NAMALWA (cell line): ENCODE results near the gene ASB6.
"Not testable (repeated sequence)": the region's sequence is repeated elsewhere in the genome, so short reads cannot be mapped to it uniquely, and the experiment has no call there.

Source experiments
- DNase-seq: peaks from one replicate; pipeline ENCODE4 v3.0.0-alpha.2; 2015; ENCODE audit warnings: low spot score

Gene ASB6

GRCh38 chr9:129667378-129667777 is 25.4 kb upstream of the ASB6 start:
- DNase-seq = no peak

DNA sequence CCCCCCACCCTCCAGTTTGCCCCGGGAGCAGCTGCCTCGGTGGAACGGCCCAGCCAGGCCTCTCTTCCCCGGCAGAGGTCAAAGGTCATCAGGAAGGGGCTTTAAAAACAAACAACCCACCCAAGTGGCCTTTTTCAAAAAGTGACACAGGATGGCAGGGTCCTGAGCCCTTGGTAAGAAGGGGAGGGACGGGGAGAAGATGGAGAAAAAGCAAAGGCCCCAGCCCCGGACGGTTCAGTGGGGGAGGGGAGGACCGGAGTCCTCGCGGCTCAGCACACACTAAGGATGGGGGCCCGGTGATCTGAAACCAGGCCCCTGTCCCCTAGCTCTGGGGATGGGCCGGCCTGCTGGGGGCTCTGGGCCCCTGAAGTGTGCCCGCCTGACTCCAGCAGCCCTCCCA is 24.6 kb upstream of the ASB6 start:
- no peak for DNase-seq

- no peak for DNase-seq
These were observed 24.0 kb upstream of the ASB6 start for GRCh38 chr9:129665814-129666520.

DNA sequence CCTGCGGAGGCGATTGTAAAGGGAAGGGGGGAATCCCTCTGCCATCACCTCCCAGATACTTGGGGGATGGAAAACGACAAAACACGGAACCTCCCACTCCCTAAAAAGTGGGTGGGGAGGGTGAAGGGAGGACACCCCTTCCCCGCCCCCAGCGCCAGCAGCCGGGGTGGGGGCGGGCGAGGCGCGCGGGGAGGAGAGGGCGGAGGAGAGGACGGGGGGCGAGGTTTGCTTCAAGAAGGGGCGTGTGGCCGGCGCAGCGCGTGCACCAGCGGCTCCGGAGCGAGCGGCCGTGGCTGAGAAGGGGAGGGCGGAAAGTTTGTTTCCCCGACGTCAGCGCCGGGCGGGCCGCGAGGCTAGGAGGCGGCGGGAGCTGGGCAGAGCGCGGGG is 23.4 kb upstream of the ASB6 start, which contains the start of gene PRRX2:
Gene PRRX2 (plus strand): TSS at position 259 of the 387 bp plus-strand sequence. CDS start 221 bp downstream, outside the sequence.
- no peak for DNase-seq

DNA sequence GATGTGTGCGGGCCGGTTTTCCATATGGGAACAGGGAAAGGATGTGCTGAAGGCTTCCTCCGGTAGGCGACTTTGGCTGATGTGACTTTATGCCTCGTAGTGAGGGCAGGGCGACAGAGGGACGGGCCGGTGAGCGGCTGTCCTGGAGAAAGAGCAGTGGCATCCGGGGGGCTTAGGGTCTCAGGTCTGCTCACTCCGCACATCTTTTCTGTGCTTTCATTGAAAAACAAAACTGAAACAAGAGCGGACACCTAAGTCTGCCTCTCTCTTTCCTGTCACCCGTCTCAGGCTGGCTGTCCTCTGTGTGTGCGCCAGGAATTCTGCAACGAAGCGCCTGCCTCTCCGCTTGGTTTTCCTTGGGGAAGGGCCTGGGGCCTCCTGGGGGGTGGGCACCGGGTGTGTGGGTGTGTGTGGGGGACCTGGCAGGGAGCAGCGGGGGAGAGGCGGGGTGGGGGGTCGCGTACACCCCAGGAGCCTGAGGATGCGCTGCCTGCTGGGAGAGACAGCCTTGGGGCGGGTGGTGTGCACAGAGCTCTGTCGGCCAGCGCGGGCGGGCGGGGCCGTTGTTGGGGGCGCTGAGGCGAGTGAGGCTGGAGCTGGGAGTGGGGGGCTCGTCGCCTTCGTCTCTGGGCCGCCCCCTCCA is 22.9 kb upstream of the ASB6 start:
- DNase-seq = no peak

- not testable (repeated sequence) for DNase-seq
These were observed 20.3 kb upstream of the ASB6 start for GRCh38 chr9:129662239-129662638.

- no peak for DNase-seq
These were observed 19.1 kb upstream of the ASB6 start for GRCh38 chr9:129661029-129661428.

DNA sequence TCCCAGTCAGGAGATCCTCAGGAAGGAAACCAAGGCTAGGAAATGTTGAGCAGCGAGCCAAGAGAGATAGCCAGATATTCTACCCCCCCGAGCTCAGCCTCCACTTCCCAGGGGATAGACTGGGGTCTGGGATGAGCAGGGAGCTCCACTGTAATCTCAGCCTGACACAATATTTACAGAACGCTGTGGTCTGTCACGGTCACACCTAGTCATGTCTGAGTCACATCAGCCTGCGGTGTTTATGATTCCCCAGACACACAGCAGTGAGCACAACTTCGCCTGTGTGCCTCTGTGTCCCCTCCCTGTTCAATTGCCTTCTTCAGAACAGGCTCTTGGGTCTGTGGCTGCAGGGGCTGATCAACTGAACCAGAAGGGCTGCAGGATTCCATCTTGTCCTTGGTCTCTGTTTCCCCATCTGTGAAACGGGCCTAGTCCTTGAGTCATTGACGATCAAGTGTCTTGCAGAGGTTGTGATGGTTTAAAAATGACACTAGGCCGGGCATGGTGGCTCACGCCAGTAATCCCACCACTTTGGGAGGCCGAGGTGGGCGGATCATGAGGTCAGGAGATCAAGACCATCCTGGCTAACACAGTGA is 14.9 kb upstream of the ASB6 start:
- DNase-seq = no peak

- no peak for DNase-seq
These were observed 13.7 kb upstream of the ASB6 start for GRCh38 chr9:129655696-129656095.

GRCh38 chr9:129655154-129655553 is 13.2 kb upstream of the ASB6 start:
- DNase-seq = no peak

GRCh38 chr9:129654554-129655040 is 12.6 kb upstream of the ASB6 start:
- DNase-seq = no peak

GRCh38 chr9:129653823-129654553 is 12.0 kb upstream of the ASB6 start:
- DNase-seq = no peak

DNA sequence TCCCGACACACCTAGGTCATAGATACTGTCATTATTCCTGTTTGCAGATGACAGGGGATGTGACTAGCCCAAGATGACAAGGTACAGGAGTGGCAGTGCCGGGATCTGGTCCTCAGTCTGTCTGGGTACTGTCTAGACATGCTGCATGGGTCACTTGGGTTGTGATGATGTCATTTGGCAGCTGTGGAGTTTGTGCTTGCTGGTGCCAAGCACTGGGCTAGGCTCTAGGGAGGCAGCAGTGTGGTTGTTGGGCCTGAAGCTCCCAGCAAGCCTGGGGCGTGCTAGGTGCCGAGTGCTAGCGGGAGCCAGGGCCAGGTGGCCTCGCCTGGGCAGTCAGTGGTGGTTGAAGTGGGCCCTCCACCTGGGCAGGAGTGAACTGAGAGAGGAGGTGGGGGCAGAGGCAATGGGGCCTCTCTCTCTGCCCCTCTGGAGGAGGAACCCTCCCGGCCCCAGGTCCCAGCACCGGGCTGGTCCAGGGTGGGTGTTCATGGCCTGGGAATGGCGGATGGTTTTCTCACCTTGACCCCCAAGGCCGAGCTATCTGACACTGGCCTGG is 8.8 kb upstream of the ASB6 start:
- DNase-seq = no peak

DNA sequence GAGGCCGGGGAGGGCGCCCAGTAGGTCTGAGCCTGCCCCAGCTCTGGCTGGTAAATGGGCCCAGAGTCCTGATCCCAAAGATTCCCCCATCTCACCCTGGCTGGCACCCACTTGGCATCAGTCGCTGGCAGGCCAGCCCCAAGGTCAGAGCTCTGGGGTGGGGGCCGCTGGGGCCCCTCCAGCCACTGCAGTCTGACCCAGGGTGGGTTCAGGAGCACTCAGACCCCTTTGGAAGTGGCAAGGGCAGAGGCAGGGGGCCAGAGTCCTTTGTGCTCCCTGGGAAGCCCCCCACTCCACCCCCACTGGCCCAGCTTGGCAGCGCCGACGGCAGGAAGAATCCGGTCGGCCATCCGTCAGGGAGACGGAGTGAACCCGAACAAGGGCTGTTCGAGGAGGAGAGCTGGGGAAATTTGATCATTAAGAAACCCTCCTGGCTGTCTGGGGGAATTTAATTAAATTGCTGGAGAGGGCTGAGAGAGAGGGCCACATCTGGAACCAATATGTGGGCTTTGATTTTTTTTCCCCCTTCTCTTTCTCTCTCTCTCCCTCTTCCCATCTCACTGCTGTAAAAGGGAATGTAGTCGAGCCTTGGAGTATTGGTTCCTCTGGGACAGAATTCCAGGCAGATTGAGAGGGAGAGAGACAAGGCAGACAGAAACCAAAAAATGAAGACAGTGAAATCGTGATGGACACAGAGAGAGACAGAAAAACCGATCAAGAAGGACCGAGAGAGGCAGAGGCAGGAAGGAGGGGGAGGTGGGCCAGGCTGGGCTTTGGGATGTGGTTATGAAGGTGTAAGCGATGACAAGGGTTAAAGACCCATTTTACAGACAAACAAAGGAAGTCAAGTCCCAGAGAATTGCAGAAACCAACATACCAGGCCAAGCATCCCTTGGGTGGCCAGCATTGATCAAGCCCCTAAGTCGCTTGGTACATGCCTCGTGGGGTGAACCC is 8.1 kb upstream of the ASB6 start:
- DNase-seq = no peak

DNA sequence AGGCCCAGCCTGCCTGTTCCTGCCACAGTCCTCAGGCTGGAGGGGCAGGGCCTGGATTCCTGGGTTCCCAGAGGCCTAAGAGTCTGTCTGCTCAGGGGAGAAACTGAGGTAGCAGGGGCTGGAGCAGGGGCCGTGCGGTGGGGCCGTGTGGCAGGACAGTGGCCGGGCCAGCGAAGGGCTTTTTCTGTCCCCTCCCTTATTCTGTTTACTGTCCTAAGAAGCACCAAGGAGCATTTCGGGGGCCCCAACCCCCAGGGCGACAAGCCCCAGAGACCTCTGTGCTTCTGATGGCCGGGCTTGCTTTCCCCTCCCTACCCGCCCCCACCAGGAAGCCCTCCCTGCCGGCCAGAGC is 6.8 kb upstream of the ASB6 start:
- no peak for DNase-seq

GRCh38 chr9:129648092-129648763 is 6.3 kb upstream of the ASB6 start:
- no peak for DNase-seq

- DNase-seq = no peak
These were observed 5.7 kb upstream of the ASB6 start for GRCh38 chr9:129647635-129648034.

DNA sequence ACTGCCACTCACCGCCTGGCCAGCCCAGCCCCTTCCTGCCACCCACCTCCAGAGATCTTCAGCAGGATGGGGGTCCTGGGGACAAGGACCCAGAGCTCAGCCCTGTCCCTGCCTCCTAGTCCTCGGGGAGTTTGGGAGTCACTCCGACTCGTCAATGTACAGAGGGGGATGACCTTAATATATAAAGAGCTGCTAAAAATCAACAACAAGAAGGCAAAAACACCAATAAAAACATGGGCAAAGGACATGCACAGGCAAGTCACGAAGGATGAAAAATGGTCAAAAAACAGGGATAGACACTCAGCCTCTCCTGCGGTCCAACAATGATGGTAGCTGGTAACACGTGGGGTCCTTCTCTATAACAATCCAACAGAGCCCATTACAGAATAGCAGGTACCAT is 4.7 kb upstream of the ASB6 start:
- no peak for DNase-seq

- no peak for DNase-seq
These were observed 4.3 kb upstream of the ASB6 start for GRCh38 chr9:129646252-129646651.

- no peak for DNase-seq
These were observed 3.0 kb upstream of the ASB6 start for GRCh38 chr9:129644902-129645301.

DNA sequence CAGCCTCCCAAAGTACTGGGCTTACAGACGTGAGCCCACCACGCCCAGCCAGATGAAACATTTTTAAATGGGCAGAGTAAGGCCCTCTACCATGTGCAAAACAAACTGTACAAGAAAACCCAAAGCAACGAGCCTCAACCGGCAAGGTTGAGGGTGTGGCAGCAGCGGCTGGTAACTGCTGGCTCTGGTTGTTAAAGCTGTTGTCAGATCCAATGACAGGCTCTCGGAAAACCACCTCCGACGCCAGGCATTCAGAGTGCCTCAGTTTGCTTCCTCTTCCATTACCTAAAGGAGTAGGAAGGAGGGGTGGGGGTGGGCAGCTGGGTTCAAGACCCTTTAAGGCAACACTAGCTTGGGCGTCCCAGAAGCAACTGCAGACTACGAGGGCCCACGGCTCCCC is 2.4 kb upstream of the ASB6 start:
- no peak for DNase-seq
